GM12878 (cell line): ENCODE data around the gene PCDHGB5. TPM values are rescaled to one million over a fixed set of nuclear protein-coding genes. Genes with fewer than 3 reads are reported as not detected.

Experiments used
- ATAC-seq: fragments of 200-7000 bp; cut with Tn5 transposase; 3 replicates; pipeline ENCODE4 v1.9.1; 2020; ENCODE audit warnings: mild to moderate bottlenecking, moderate library complexity
- BruUV-seq: library from RNA; stranded (reverse); fragments of 400-500 nt; replicated peaks from 2 replicates; lab custom pipeline; 2021; lab: Mats Ljungman, UMichigan
- CTCF ChIA-PET: fragments of 300-600 bp; sonication (Branson Sonifier 250); formaldehyde crosslinking; extraction: SDS; loops from one replicate; lab custom pipeline; 2021; ENCODE audit warnings: inconsistent platforms; lab: Yijun Ruan, JAX
- POLR2A ChIA-PET: fragments of 350-600 bp; formaldehyde crosslinking; extraction: SDS; loops from one replicate; lab custom pipeline; 2021; ENCODE audit warnings: inconsistent platforms; lab: Charles Lee
- RAD21 ChIA-PET: fragments of 300-600 bp; sonication (Branson Sonifier 250); formaldehyde crosslinking; loops from one replicate; lab custom pipeline; 2023; ENCODE audit warnings: antibody characterized with exemption; ENCODE audit not compliant: unreplicated experiment; lab: Charles Lee
- SMC1A ChIA-PET: fragments of 300-600 bp; sonication (Branson Sonifier 250); formaldehyde crosslinking; loops from one replicate; lab custom pipeline; 2023; ENCODE audit not compliant: unreplicated experiment, uncharacterized antibody; lab: Charles Lee
- DNase-seq: peaks from one replicate; pipeline ENCODE4 v3.0.0-alpha.2; 2011; ENCODE audit warnings: low read depth, low spot score
- FAIRE-seq: peaks from 3 replicates; lab custom pipeline; 2011; peaks lifted over from hg19 to GRCh38; lab: Jason Lieb, UNC
- H2AFZ ChIP-seq: 2 replicates; pipeline ENCODE4 v1.6.0; 2011; ENCODE audit warnings: low read depth, low read length, control low read depth; ENCODE audit not compliant: control insufficient read depth
- H3K27ac ChIP-seq: 2 replicates; pipeline ENCODE4 v1.5.1; 2011; ENCODE audit warnings: control low read depth; ENCODE audit not compliant: control insufficient read depth, insufficient read depth
- H3K27me3 ChIP-seq, 2 experiments: replicated peaks in 1 of 2; 2 replicates each; pipeline versions ENCODE4 v1.6.0 to v1.6.1; 2011; ENCODE audit warnings: low read length in 1 of 2; ENCODE audit not compliant: control insufficient read depth in 2 of 2, insufficient read depth in 2 of 2
- H3K36me3 ChIP-seq, 2 experiments: 2 replicates each; pipeline ENCODE4 v1.5.1; 2011; ENCODE audit warnings: low read length in 1 of 2; ENCODE audit not compliant: control insufficient read depth in 2 of 2, insufficient read depth in 2 of 2
- H3K4me1 ChIP-seq: 2 replicates; pipeline ENCODE4 v1.6.1; 2011; ENCODE audit warnings: mild to moderate bottlenecking, low read length, moderate library complexity, mixed read lengths; ENCODE audit not compliant: control insufficient read depth, insufficient read depth
- H3K4me2 ChIP-seq: 2 replicates; pipeline ENCODE4 v1.6.0; 2011; ENCODE audit warnings: control low read depth; ENCODE audit not compliant: control insufficient read depth, insufficient read depth
- H3K4me3 ChIP-seq: fragments of 200-600 bp; sonication (generic); 2 replicates; pipeline ENCODE4 v1.5.1; 2016
- H3K79me2 ChIP-seq: 2 replicates; pipeline ENCODE4 v1.6.0; 2011; ENCODE audit warnings: low read length; ENCODE audit not compliant: control insufficient read depth, insufficient read depth
- H3K9ac ChIP-seq: 2 replicates; pipeline ENCODE4 v1.8.0; 2011; ENCODE audit warnings: low read length, control low read depth, mixed read lengths; ENCODE audit not compliant: control insufficient read depth, insufficient read depth
- H3K9me3 ChIP-seq: replicated peaks from 3 replicates; pipeline ENCODE4 v1.5.1; 2011; ENCODE audit warnings: mild to moderate bottlenecking, low read length; ENCODE audit not compliant: control insufficient read depth, insufficient read depth
- H4K20me1 ChIP-seq: 2 replicates; pipeline ENCODE4 v1.6.0; 2011; ENCODE audit not compliant: control insufficient read depth, insufficient read depth
- ATF7 ChIP-seq: fragments of 450-650 bp; IDR thresholded peaks from 2 replicates; pipeline ENCODE4 v1.6.1; 2016; ENCODE audit warnings: low read depth, mild to moderate bottlenecking
- CEBPB ChIP-seq, 2 experiments: fragments of 150-350 bp in 1 of 2; IDR thresholded peaks; 2 replicates each; pipeline ENCODE4 v1.6.1; 2012 to 2014; ENCODE audit warnings: low read depth in 2 of 2, low read length in 2 of 2, borderline replicate concordance in 1 of 2, inconsistent platforms in 1 of 2
- CUX1 ChIP-seq: IDR thresholded peaks from 2 replicates; pipeline ENCODE4 v1.6.1; 2012; ENCODE audit warnings: improper control_type of control experiment, low read depth, low read length; ENCODE audit not compliant: insufficient replicate concordance
- ETV6 ChIP-seq, 2 experiments: fragments of 450-650 bp in 1 of 2; IDR thresholded peaks in 1 of 2; conservative IDR thresholded peaks in 1 of 2; 2 replicates each; pipeline ENCODE4 v1.6.1; 2014; ENCODE audit warnings: antibody characterized with exemption in 1 of 2, borderline replicate concordance in 1 of 2, low read depth in 1 of 2, mild to moderate bottlenecking in 1 of 2, moderate library complexity in 1 of 2
- LARP7 ChIP-seq: fragments of 450-650 bp; IDR thresholded peaks from 2 replicates; pipeline ENCODE4 v1.6.1; 2017; ENCODE audit warnings: mild to moderate bottlenecking
- RB1 ChIP-seq: fragments of 450-650 bp; formaldehyde crosslinking; IDR thresholded peaks from 2 replicates; pipeline ENCODE4 v1.6.1; 2017; ENCODE audit warnings: mild to moderate bottlenecking, borderline replicate concordance
- STAT1 ChIP-seq: fragments of 450-650 bp; conservative IDR thresholded peaks from 2 replicates; pipeline ENCODE4 v1.6.1; 2014; ENCODE audit warnings: antibody characterized with exemption, mild to moderate bottlenecking
- TARDBP ChIP-seq: IDR thresholded peaks from 2 replicates; pipeline ENCODE4 v1.6.1; 2016; ENCODE audit warnings: borderline replicate concordance
- USF2 ChIP-seq: IDR thresholded peaks from 2 replicates; pipeline ENCODE4 v1.6.1; 2011; ENCODE audit warnings: low read depth, low read length, improper control_type of control experiment, borderline replicate concordance
- WGBS: methylation state at CpG from one replicate; pipeline ENCODE4 v1.1.6; 2016; ENCODE audit warnings: low lambda C conversion rate; ENCODE audit not compliant: insufficient replicate concordance, insufficient coverage; ENCODE audit errors: missing lambda C conversion rate; 5-methylcytosine and 5-hydroxymethylcytosine counted together
- in situ Hi-C: fragments of 300-500 bp; cut with MboI; formaldehyde crosslinking; loops from 9 replicates; pipeline ENCODE4 v1.14.3; 2018; ENCODE audit warnings: mixed read lengths
- intact Hi-C: fragments of 100-400 bp; cut with micrococcal nuclease; formaldehyde crosslinking; loops from one replicate; pipeline ENCODE4 v1.14.2; 2022; ENCODE audit not compliant: unreplicated experiment
- polyA plus RNA-seq, 11 experiments: library from polyadenylated mRNA; depleted of rRNA in 4 of 11; unstranded in 6 of 11; stranded (reverse) in 5 of 11; fragments of >200 nt; fragmentation: Nextera tagmentation in 4 of 11; fragmentation: Illumina TruSeq in 1 of 11; extraction: Ambion mirVana in 4 of 11; extraction: Trizol in 1 of 11; gene quantifications; 1 replicate in 1 of 11; 2 replicates in 10 of 11; pipeline versions ENCODE4 v1.2.1 to v1.2.3, GENCODE V29; 2011 to 2016; ENCODE audit warnings: inconsistent platforms in 2 of 11, missing spikeins in 2 of 11, low read depth in 1 of 11
- total RNA-seq, 4 experiments: library from RNA; depleted of rRNA in 3 of 4; stranded (reverse); fragments of >200 nt in 3 of 4; fragmentation: Illumina TruSeq in 1 of 4; extraction: Trizol in 1 of 4; gene quantifications; 2 replicates each; pipeline versions ENCODE4 v1.2.1 to v1.2.3, GENCODE V29; 2013 to 2021
- TF ChIP-seq, protein P1 (sequence below): fragments of 450-650 bp; formaldehyde crosslinking; IDR thresholded peaks from 2 replicates; pipeline ENCODE4 v1.4.0; 2020; ENCODE audit warnings: mild to moderate bottlenecking, moderate library complexity

The PCDHGB5 gene
- total and polyA plus RNA-seq, 10 of the 15 experiments (the other 5 are each of a cell fraction or from before 2014, with no cell fraction given): 0.02 to 2.3 (median 1.3) TPM; not detected in 1

GRCh38 chr5:141349917-141350619 is 47.7 kb upstream of the PCDHGB5 start, which contains the start of gene PCDHGB1:
Gene PCDHGB1, plus strand, starts transcription at chr5:141350099. Its CDS starts 162 bp downstream, at chr5:141350261.
- in situ Hi-C loops (no loop called here), intact Hi-C loops (no loop called here)
- Histone ChIP-seq H3K4me1 (no peaks in the 10 kb centered on the region), H4K20me1 (no peaks in the 10 kb centered on the region), H3K4me2 (no peak within 1 kb of the TSS), H3K27me3 (no peaks in the 10 kb centered on the region), H3K9ac (no peak within 1 kb of the TSS), H3K9me3 (peaks cover 2% of the 10 kb centered on the region; the same call in 2 of the 3 replicates), H2AFZ (no peak within 1 kb of the TSS; the same call in 1 of the 2 replicates), H3K27ac (no peak within 1 kb of the TSS), H3K79me2 (no peaks in the 10 kb centered on the region), H3K36me3 (no peaks in the 10 kb centered on the region), H3K4me3 (no peak within 1 kb of the TSS)
- RAD21 ChIA-PET: no interaction called here
- 42% methylated on average over 29 of the region's 29 CpGs for WGBS
- FAIRE-seq (no peak), ATAC-seq (peak; percentile 48; the same call in 2 of the 3 replicates), DNase-seq (no peak)
- POLR2A ChIA-PET: no interaction called here
- BruUV-seq: no TSS peak
- CTCF ChIA-PET: interaction anchor here (1.1 to 1.6 kb wide), 3 partner anchors 39 to 214 kb away, joined by 3 to 6 read pairs (median 5); partner anchors contain the start of gene PCDHGA10
- SMC1A ChIA-PET: no interaction called here
- TF ChIP-seq RB1: no peak
- TF ChIP-seq LARP7: no peak
- TF ChIP-seq CUX1: no peak
- TF ChIP-seq, protein P1, sequence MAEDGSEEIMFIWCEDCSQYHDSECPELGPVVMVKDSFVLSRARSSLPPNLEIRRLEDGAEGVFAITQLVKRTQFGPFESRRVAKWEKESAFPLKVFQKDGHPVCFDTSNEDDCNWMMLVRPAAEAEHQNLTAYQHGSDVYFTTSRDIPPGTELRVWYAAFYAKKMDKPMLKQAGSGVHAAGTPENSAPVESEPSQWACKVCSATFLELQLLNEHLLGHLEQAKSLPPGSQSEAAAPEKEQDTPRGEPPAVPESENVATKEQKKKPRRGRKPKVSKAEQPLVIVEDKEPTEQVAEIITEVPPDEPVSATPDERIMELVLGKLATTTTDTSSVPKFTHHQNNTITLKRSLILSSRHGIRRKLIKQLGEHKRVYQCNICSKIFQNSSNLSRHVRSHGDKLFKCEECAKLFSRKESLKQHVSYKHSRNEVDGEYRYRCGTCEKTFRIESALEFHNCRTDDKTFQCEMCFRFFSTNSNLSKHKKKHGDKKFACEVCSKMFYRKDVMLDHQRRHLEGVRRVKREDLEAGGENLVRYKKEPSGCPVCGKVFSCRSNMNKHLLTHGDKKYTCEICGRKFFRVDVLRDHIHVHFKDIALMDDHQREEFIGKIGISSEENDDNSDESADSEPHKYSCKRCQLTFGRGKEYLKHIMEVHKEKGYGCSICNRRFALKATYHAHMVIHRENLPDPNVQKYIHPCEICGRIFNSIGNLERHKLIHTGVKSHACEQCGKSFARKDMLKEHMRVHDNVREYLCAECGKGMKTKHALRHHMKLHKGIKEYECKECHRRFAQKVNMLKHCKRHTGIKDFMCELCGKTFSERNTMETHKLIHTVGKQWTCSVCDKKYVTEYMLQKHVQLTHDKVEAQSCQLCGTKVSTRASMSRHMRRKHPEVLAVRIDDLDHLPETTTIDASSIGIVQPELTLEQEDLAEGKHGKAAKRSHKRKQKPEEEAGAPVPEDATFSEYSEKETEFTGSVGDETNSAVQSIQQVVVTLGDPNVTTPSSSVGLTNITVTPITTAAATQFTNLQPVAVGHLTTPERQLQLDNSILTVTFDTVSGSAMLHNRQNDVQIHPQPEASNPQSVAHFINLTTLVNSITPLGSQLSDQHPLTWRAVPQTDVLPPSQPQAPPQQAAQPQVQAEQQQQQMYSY (CRISPR knock-in tag): no peak
- no peak for TF ChIP-seq ATF7
- no peak for TF ChIP-seq TARDBP
- no peak for TF ChIP-seq STAT1
- no peak for TF ChIP-seq ETV6 (conservative IDR thresholded peaks at IDR 0.05 in 1 of 2, IDR thresholded peaks at IDR 0.05 in 1 of 2; ENCODE audit: borderline replicate concordance in 1 of 2, low read depth in 1 of 2)
- TF ChIP-seq CEBPB (IDR thresholded peaks at IDR 0.05; ENCODE audit: borderline replicate concordance in 1 of 2, low read depth in 2 of 2, low read length in 2 of 2): no peak
- TF ChIP-seq USF2: no peak
